GM18517 (cell line): ENCODE results near the gene ACTR3C.
A peak's percentile ranks its signal among the peaks of the same experiment; 100 is the strongest.

ENCODE experiments used
- ATAC-seq: cut with Tn5 transposase; IDR thresholded peaks from one replicate; pipeline ENCODE4 v1.9.1; 2021; ENCODE audit warnings: mild to moderate bottlenecking, moderate library complexity; ENCODE audit not compliant: unreplicated experiment

Gene ACTR3C

DNA sequence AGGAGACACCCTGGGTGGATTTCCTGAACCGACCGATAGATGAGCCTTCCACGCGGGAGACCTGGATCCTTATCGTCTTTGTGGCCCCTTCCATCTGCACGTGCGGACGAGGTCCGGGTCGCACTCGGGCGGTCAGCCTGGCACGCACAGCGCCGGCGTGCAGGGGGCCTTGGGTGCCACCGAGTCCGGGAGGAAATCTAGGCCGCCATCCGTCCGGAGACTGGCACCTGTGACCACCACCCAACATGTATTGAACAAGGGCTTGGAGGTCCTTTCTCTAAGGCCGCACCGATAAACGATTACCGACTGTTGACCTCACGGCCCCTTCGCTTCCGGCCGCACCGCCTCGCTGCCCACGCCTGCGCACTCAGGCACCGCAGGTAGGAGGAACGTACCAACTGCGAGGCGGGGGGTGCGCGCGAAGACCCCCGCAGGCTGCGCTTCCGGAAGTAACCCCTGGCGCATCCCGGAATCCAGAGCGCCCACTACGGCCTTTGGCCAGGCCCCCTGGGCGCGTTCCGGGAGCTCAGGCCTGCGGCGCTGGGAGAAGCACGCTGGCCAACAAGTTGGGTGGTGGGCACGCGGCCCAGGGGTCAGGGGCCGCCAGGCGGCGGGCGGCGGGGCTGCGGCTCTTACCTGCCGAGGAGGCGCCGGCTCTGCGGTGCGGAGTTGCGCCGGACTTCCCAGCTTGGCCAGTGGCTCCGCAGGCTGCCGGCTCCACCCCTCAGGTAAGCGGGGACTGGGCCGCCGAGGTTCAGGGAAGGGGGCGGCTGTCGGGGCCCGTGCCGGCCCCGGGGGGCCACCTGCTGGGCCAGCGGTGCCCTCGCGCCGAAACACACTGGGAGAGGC is at the start of gene ACTR3C, which contains the start of gene LRRC61:
Gene ACTR3C, minus strand, starts transcription at position 713 of the 849 bp plus-strand sequence. CDS start 28,249 bp downstream, outside the sequence.
Gene LRRC61, plus strand, starts transcription at position 523 of the 849 bp plus-strand sequence. CDS start 13,507 bp downstream, outside the sequence.
- ATAC-seq: peak; percentile 55

- no peak for ATAC-seq
These were observed 49.1 kb upstream of the ACTR3C start for GRCh38 chr7:150372271-150373048.

- ATAC-seq: no peak
These were observed 48.6 kb upstream of the ACTR3C start for GRCh38 chr7:150371996-150372270.

DNA sequence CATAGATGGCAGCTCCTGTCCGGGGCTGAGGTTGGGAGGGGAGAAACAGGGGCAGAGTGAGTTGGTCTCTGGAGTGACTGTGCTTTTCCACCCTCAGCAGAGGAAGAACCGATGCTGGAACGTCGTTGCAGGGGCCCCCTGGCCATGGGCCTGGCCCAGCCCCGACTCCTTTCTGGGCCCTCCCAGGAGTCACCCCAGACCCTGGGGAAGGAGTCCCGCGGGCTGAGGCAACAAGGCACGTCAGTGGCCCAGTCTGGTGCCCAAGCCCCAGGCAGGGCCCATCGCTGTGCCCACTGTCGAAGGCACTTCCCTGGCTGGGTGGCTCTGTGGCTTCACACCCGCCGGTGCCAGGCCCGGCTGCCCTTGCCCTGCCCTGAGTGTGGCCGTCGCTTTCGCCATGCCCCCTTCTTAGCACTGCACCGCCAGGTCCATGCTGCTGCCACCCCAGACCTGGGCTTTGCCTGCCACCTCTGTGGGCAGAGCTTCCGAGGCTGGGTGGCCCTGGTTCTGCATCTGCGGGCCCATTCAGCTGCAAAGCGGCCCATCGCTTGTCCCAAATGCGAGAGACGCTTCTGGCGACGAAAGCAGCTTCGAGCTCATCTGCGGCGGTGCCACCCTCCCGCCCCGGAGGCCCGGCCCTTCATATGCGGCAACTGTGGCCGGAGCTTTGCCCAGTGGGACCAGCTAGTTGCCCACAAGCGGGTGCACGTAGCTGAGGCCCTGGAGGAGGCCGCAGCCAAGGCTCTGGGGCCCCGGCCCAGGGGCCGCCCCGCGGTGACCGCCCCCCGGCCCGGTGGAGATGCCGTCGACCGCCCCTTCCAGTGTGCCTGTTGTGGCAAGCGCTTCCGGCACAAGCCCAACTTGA is 48.0 kb upstream of the ACTR3C start:
- no peak for ATAC-seq

GRCh38 chr7:150370612-150371071 is 47.3 kb upstream of the ACTR3C start:
- no peak for ATAC-seq

DNA sequence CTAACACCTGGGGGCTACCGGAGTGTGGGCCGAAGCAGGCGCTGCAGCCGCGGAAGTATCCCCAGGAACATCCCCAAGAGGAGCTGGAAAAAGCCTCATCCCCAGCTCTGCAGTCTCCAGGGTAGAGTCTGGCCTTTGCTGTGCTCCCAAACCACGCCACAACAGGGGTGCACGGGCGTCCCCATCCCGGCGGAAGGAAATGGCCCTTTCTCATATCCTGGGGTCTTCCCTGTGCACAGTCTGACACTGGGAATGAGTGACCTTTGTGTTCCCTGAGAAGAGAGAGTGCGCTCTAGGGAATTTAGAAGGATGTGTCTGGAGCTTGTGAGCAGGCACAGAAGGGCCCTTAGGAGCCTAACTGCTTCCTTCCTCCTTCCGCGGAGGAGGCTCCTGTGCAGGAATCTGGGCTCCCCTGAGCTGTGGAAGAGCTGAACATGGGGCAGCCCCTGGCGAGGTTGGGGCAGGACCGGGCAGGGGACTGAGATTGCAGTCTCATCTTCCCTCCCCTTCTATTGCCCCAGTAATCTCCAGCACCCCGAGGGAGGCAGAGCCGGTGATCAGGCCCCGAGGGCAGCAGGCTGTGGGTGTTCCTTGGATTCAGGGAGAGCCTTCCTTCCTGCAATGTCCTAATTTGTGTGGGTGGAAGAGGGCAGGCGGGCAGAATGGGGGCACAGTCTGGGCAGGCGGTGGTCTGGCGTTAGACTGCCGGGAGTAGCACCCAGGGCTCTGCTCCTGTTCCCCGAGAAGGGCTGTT is 46.6 kb upstream of the ACTR3C start:
- no peak for ATAC-seq

DNA sequence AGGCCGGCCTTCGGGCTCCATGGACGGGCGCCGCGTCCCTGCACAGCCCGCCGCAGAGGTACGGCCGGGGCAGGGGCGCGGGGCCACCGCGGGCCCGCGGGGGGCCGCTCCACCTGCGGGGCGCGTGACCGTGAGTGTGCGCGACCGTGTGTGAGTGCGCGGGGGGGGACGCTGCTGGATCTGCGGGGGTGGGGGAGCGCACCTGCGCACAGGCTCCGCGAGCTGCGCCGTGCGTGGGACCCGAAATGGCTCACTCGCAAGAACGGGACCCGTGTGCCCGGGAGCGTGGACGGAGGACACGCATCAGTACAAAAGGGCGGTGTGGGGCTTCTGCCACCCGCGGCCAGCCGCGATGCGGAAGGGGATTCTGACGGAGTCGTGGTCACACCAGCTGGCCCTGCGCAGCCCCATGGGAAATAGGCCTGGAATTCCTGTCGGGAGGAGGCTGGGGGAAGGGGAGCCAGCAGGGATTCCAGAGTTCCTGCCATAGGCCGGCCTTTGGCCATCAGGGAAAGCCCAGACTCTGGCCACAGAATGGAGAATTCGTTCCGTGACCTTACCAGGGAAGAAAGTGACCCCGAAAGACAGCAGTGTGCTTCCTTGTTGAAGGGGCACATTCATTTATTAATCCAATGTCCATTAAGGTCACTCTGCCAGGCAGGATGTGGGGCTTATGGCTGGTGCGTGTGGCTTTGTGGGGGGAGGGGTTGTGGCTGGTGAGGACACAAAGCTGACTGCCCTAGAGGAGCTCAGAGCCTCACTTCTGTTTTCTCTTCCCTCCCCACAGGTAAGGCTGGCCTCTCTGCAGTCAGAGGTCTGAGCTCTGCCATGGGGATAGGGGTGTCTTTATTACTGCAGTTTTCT is 45.8 kb upstream of the ACTR3C start:
- ATAC-seq: peak; percentile 30

DNA sequence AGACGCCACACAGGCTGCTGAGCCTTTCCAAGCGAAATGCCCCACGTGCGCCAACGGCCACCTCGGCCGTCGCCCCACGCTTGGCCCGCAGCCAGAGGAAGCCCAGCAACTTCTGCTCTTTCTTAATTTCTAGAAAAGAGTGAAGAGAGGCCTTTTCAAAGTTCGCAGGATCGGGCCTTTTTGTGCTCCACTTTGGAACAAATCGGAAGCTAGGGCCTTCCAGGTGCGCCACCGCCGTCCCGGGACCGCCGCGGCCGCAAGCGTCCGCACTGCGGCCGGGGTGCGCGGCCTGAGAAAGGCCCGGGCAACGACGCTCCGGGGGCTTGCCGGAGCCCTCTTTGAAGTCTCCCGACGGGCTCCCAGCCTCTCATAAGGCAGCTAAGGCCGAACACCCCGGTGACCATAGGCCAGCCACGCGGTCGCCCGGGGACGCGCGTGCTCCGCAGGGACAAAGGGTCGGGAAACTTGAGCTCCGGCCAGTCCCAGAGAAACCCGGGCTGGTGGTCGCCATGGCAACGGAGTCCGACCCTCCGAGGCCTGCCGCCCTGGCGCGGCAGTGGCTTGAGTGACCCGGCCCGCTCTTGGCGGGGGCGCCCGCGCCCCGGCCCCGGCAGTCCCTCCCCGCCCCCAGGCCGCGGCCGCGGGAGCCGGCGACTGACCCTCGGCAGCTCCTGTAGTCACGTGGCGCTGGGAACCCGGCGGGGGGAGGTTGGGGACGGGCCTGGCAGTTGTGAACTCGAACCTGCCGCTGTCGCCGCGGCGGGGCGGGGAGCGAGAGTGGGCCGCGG is 44.9 kb upstream of the ACTR3C start, which contains the start of gene REPIN1:
Gene REPIN1, plus strand, starts transcription at position 727 of the 788 bp plus-strand sequence. CDS start 890 bp downstream, outside the sequence.
- peak; percentile 47 for ATAC-seq

DNA sequence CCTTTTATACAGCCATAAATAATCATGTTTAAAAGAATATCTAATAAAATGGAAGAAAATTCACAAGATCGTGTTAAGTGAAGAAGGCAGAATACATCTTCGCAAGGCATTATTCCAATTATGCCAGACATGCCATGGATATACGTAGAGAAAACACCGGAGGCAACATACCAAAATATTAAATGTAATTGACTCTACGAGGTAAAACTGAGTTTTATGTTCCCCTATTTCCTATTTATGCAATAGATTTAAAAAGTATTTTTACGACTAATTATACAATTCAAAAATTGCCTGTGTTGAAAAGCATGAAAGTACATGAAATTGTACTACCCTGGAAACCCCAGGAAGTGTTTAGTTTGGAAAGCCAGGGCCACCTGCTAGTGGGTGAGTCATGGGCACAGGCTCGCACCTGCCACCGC is 44.3 kb upstream of the ACTR3C start:
- ATAC-seq: no peak

GRCh38 chr7:150365673-150366398 is 42.5 kb upstream of the ACTR3C start:
- no peak for ATAC-seq

GRCh38 chr7:150365194-150365593 is 41.8 kb upstream of the ACTR3C start:
- ATAC-seq: no peak

GRCh38 chr7:150363872-150364271 is 40.5 kb upstream of the ACTR3C start:
- peak; percentile 37 for ATAC-seq

GRCh38 chr7:150363370-150363769 is 40.0 kb upstream of the ACTR3C start:
- ATAC-seq: no peak

- no peak for ATAC-seq
These were observed 38.7 kb upstream of the ACTR3C start for GRCh38 chr7:150361807-150362621.

- ATAC-seq: no peak
These were observed 38.1 kb upstream of the ACTR3C start for GRCh38 chr7:150361402-150361801.

DNA sequence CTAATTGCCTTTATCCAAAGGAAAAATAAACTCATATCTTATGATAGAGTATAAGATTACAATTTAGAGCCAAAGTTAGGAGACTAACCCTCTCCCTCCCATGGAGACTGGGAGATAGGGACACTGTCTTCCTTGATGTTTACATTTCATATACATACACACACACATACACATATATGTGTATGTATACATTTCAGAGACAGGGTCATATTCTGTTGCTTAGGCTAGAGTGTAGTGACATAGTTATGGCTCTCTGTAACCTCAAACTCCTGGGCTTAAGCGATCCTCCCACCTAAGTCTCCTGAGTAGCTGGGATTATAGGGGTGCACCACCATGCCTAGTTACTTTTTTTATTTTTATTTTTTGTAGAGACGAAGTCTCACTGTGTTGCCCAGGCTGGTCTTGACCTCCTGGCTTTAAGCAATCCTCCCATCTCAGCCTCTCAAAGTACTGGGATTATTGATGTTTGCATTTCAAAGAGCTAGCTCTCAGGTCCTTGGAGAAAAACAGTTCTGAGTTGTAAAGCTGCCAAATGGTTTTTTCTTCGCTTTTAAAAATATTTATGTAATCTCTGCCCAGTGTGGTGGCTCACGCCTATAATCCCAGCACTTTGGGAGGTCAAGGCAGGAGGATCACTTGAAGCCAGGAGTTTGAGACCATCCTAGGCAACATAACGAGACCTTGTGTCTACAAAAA is 37.2 kb upstream of the ACTR3C start:
- ATAC-seq: no peak
